Loucy (cell line): ENCODE data around the gene CDH4.

Experiments used
- H2AFZ ChIP-seq: fragments of 200-600 bp; sonication (generic); 2 replicates; pipeline ENCODE4 v1.6.0; 2016; ENCODE audit warnings: antibody characterized with exemption, mild to moderate bottlenecking, low read length, moderate library complexity
- H3F3A ChIP-seq: fragments of 200-600 bp; 2 replicates; pipeline ENCODE4 v1.6.0; 2016; ENCODE audit warnings: antibody characterized with exemption, low read depth, mild to moderate bottlenecking
- H3K27me3 ChIP-seq: fragments of 200-600 bp; sonication (generic); 2 replicates; pipeline ENCODE4 v1.6.1; 2014; ENCODE audit warnings: low read length, mild to moderate bottlenecking; ENCODE audit not compliant: insufficient read depth, poor library complexity, severe bottlenecking
- H3K36me3 ChIP-seq: fragments of 200-600 bp; sonication (generic); 2 replicates; pipeline ENCODE4 v1.6.1; 2016; ENCODE audit warnings: low read length; ENCODE audit not compliant: insufficient read depth
- H3K4me1 ChIP-seq: fragments of 200-600 bp; sonication (generic); 2 replicates; pipeline ENCODE4 v1.5.1; 2014; ENCODE audit warnings: low read length, mild to moderate bottlenecking; ENCODE audit not compliant: insufficient read depth, poor library complexity, severe bottlenecking
- H3K4me2 ChIP-seq: fragments of 200-600 bp; sonication (generic); 2 replicates; pipeline ENCODE4 v1.6.0; 2014; ENCODE audit warnings: antibody characterized with exemption, low read length, low read depth, mild to moderate bottlenecking; ENCODE audit not compliant: poor library complexity, severe bottlenecking
- H3K4me3 ChIP-seq: fragments of 200-600 bp; sonication (generic); 2 replicates; pipeline ENCODE4 v1.5.1; 2014; ENCODE audit warnings: low read length, mild to moderate bottlenecking, mixed read lengths; ENCODE audit not compliant: poor library complexity, severe bottlenecking
- H3K79me2 ChIP-seq: fragments of 200-600 bp; sonication (generic); 2 replicates; pipeline ENCODE4 v1.6.1; 2014; ENCODE audit warnings: low read length; ENCODE audit not compliant: insufficient read depth
- H3K9ac ChIP-seq: fragments of 200-600 bp; sonication (generic); 2 replicates; pipeline ENCODE4 v1.6.0; 2014; ENCODE audit warnings: mild to moderate bottlenecking, low read depth, low read length, moderate library complexity; ENCODE audit not compliant: poor library complexity, severe bottlenecking
- H3K9me2 ChIP-seq: fragments of 200-600 bp; sonication (generic); replicated peaks from 2 replicates; pipeline ENCODE4 v1.6.1; 2016; ENCODE audit warnings: low read depth, low read length, mixed read lengths
- H3K9me3 ChIP-seq: fragments of 200-600 bp; sonication (generic); 2 replicates; pipeline ENCODE4 v1.6.1; 2014; ENCODE audit warnings: mild to moderate bottlenecking, antibody characterized with exemption, low read length, low read depth; ENCODE audit not compliant: insufficient read depth
- H4K20me1 ChIP-seq: fragments of 200-600 bp; sonication (generic); 2 replicates; pipeline ENCODE4 v1.6.0; 2014; ENCODE audit warnings: antibody characterized with exemption, low read length, mild to moderate bottlenecking; ENCODE audit not compliant: insufficient read depth, poor library complexity, severe bottlenecking
- EZH2phosphoT487 ChIP-seq: fragments of 200-600 bp; IDR thresholded peaks from 2 replicates; pipeline ENCODE4 v1.6.1; 2018; ENCODE audit warnings: antibody characterized with exemption, mild to moderate bottlenecking, moderate library complexity, borderline replicate concordance
- TF ChIP-seq, protein P1 (sequence below): fragments of 200-600 bp; sonication (generic); conservative IDR thresholded peaks from 2 replicates; pipeline ENCODE4 v1.5.1; 2014; ENCODE audit warnings: mild to moderate bottlenecking, antibody characterized with exemption, low read length

The CDH4 gene

DNA sequence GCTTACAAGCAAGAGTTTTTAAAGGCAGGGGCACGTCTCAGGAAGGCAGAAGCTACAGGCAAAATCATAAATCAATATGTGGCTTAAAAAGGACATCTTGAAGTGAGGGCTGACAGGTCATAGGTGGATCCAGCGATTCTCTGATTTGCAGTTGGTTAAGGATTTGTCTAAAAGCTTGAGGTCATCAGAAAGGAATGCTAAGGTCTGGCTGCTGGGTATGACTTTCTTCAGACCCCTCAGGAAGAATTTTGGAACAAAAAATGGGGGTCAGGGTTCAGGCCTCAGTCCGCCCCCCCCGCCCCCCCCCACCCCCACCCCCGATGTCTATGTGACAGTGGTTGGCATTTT lies 261.9 kb downstream of the CDH4 start:
- no peaks in the 10 kb centered on the region for H3K9me3 ChIP-seq
- peaks cover 9% of the 10 kb centered on the region for H4K20me1 ChIP-seq
- no peak overlapping the region for H3K4me3 ChIP-seq
- H3K9ac ChIP-seq: no peak overlapping the region
- peaks cover 95% of the 10 kb centered on the region for H3K79me2 ChIP-seq
- no peaks in the 10 kb centered on the region for H3F3A ChIP-seq
- no peaks in the 10 kb centered on the region for H3K27me3 ChIP-seq
- H3K9me2 ChIP-seq: no peaks in the 10 kb centered on the region
- H3K4me2 ChIP-seq: no peak overlapping the region
- peaks cover 51% of the 10 kb centered on the region for H3K4me1 ChIP-seq
- peaks cover 7% of the 10 kb centered on the region; the same call in 1 of the 2 replicates for H3K36me3 ChIP-seq
- TF ChIP-seq EZH2phosphoT487: no peak
- TF ChIP-seq, protein P1, sequence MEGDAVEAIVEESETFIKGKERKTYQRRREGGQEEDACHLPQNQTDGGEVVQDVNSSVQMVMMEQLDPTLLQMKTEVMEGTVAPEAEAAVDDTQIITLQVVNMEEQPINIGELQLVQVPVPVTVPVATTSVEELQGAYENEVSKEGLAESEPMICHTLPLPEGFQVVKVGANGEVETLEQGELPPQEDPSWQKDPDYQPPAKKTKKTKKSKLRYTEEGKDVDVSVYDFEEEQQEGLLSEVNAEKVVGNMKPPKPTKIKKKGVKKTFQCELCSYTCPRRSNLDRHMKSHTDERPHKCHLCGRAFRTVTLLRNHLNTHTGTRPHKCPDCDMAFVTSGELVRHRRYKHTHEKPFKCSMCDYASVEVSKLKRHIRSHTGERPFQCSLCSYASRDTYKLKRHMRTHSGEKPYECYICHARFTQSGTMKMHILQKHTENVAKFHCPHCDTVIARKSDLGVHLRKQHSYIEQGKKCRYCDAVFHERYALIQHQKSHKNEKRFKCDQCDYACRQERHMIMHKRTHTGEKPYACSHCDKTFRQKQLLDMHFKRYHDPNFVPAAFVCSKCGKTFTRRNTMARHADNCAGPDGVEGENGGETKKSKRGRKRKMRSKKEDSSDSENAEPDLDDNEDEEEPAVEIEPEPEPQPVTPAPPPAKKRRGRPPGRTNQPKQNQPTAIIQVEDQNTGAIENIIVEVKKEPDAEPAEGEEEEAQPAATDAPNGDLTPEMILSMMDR: no peak
- no peak overlapping the region for H2AFZ ChIP-seq

DNA sequence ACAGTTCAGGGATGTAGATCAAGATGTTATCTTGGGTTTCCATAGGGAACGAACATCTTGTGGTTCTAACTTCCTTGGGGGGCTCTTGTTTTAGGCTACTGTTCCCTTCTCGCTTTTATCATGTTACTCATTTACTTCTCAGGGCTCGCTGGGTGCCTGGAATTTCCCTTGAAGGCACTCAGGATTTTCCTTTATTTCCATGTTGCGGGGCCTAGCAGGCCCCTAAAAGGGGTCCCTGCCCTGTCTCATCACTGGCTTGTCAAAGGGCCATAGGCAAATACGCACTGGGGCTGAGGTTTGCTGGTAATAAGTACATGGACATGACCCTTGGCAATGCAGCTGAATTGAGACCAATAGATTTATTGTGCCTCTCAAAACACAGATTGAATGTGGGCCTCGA lies 262.3 kb downstream of the CDH4 start:
- Histone ChIP-seq H3K4me2 (no peak overlapping the region), H3K9ac (no peak overlapping the region), H3K4me3 (no peak overlapping the region), H2AFZ (no peak overlapping the region), H3K4me1 (peaks cover 51% of the 10 kb centered on the region), H3F3A (no peaks in the 10 kb centered on the region), H3K79me2 (peaks cover 95% of the 10 kb centered on the region), H3K36me3 (peaks cover 7% of the 10 kb centered on the region; the same call in 1 of the 2 replicates), H3K27me3 (no peaks in the 10 kb centered on the region), H4K20me1 (peaks cover 9% of the 10 kb centered on the region), H3K9me3 (no peaks in the 10 kb centered on the region), H3K9me2 (no peaks in the 10 kb centered on the region)
- no peak for TF ChIP-seq EZH2phosphoT487
- TF ChIP-seq, protein P1: no peak

DNA sequence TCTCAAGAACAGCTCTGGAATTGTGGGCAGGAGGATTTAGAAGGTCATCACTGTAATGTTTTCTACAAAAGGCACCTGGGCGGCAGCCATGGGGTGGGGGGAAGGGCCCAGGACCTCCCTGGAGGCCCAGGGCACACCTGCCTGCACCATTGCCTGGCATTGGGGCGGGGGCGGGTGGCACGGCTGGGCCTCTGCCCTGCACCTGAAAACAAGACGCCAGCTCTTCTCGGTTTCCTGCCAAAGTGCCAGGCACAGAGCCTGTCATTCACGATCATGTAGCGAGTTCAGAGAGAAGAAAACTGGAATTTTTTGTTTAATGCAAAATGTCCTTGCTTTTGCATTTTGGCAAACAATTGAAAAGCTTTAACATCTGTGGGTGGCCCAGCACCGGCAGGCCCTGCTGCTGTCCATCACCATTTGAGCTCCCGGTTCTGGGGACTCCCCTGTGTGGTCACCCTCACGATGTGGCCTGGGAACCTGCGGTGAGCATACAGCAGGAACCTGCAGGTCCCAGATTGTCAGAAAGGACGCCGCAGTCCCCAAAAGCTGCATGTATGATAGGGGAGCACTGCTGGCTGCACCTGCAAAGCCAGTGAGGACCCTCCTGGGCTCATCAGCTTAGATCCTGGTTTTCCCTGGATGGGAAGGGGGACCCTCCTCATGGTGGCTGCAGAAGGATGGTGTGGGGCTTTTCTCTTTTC lies 262.9 kb downstream of the CDH4 start:
- Histone ChIP-seq H3K9me2 (no peaks in the 10 kb centered on the region), H3K4me3 (no peak overlapping the region), H3K4me2 (no peak overlapping the region), H3K27me3 (no peaks in the 10 kb centered on the region), H3K79me2 (peaks cover 95% of the 10 kb centered on the region), H3K4me1 (peaks cover 52% of the 10 kb centered on the region), H2AFZ (no peak overlapping the region), H3K9me3 (no peaks in the 10 kb centered on the region), H3F3A (no peaks in the 10 kb centered on the region), H4K20me1 (peaks cover 9% of the 10 kb centered on the region), H3K9ac (peak overlapping the region; percentile 15), H3K36me3 (peaks cover 7% of the 10 kb centered on the region; the same call in 1 of the 2 replicates)
- TF ChIP-seq, protein P1: no peak
- no peak for TF ChIP-seq EZH2phosphoT487
